ENCODE measurements around the gene ERBB2. TPM values are rescaled to one million over a fixed set of nuclear protein-coding genes. Genes with fewer than 3 reads are reported as not detected.
A peak's percentile ranks its signal among the peaks of the same experiment; 100 is the strongest.

ERBB2 gene
- total and polyA plus RNA-seq, 2 of the 13 experiments (the other 11 are each of a cell fraction or from before 2014, with no cell fraction given), result 57.7 to 64.1 TPM

GRCh38 chr17:39740357-39741111 lies 40.7 kb downstream of the ERBB2 start (continued):
- TF ChIP-seq, protein P1, sequence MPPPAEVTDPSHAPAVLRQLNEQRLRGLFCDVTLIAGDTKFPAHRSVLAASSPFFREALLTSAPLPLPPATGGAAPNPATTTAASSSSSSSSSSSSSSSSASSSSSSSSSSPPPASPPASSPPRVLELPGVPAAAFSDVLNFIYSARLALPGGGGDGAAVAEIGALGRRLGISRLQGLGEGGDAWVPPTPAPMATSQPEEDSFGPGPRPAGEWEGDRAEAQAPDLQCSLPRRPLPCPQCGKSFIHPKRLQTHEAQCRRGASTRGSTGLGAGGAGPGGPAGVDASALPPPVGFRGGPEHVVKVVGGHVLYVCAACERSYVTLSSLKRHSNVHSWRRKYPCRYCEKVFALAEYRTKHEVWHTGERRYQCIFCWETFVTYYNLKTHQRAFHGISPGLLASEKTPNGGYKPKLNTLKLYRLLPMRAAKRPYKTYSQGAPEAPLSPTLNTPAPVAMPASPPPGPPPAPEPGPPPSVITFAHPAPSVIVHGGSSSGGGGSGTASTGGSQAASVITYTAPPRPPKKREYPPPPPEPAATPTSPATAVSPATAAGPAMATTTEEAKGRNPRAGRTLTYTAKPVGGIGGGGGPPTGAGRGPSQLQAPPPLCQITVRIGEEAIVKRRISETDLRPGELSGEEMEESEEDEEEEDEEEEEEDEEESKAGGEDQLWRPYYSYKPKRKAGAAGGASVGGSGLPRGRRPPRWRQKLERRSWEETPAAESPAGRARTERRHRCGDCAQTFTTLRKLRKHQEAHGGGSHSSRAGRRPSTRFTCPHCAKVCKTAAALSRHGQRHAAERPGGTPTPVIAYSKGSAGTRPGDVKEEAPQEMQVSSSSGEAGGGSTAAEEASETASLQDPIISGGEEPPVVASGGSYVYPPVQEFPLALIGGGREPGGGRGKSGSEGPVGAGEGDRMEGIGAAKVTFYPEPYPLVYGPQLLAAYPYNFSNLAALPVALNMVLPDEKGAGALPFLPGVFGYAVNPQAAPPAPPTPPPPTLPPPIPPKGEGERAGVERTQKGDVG (CRISPR knock-in tag; IDR thresholded peaks at IDR 0.05; ENCODE audit: borderline replicate concordance), result no peak
- no peak for TF ChIP-seq CBX2 (IDR thresholded peaks at IDR 0.05; ENCODE audit: low read depth, low read length)
- TF ChIP-seq CBX2 (CRISPR knock-in tag; IDR thresholded peaks at IDR 0.05; ENCODE audit: low read depth), result no peak
- TF ChIP-seq UBTF (CRISPR knock-in tag; IDR thresholded peaks at IDR 0.05), result peak; percentile 47; the same call in 1 of the 2 replicates
- no peak; the same call in 1 of the 2 replicates for TF ChIP-seq ZNF766 (CRISPR knock-in tag; IDR thresholded peaks at IDR 0.05; ENCODE audit: borderline replicate concordance)
- TF ChIP-seq TCF12 (IDR thresholded peaks at IDR 0.05), result no peak
- peak; percentile 53; the same call in 1 of the 2 replicates for TF ChIP-seq TCF12 (CRISPR knock-in tag; IDR thresholded peaks at IDR 0.05)
- peak; percentile 91 for TF ChIP-seq ERF (CRISPR knock-in tag; IDR thresholded peaks at IDR 0.05)
- TF ChIP-seq SOX13 (IDR thresholded peaks at IDR 0.05), result 0 out of 2 replicates have a peak, but pooled peaks have one; percentile 20
- peak in 1 of 2 experiments; percentile 69; a peak in 2 of 4 replicates for TF ChIP-seq SOX13 (CRISPR knock-in tag; conservative IDR thresholded peaks at IDR 0.05 in 1 of 2, IDR thresholded peaks at IDR 0.05 in 1 of 2)
- peak; percentile 38 for TF ChIP-seq RBM22 (optimal IDR thresholded peaks at IDR 0.05; ENCODE audit: low read length)
- TF ChIP-seq ARID4A (CRISPR knock-in tag; IDR thresholded peaks at IDR 0.05; ENCODE audit: borderline replicate concordance), result peak; percentile 51; the same call in 1 of the 2 replicates
- peak; percentile 91 for TF ChIP-seq ETV5 (CRISPR knock-in tag; IDR thresholded peaks at IDR 0.05; ENCODE audit: borderline replicate concordance)
- TF ChIP-seq SETDB1 (CRISPR knock-in tag; IDR thresholded peaks at IDR 0.05; ENCODE audit: borderline replicate concordance), result no peak
- TF ChIP-seq JARID2 (CRISPR knock-in tag; IDR thresholded peaks at IDR 0.05; ENCODE audit: insufficient replicate concordance), result no peak
- peak; percentile 54; the same call in 1 of the 2 replicates for TF ChIP-seq PHF21A (CRISPR knock-in tag; IDR thresholded peaks at IDR 0.05)
